PC-9 (cell line): ENCODE results near the gene ZBTB9.

Experiments
- CTCF ChIP-seq: fragments of 200-600 bp; sonication (generic); conservative IDR thresholded peaks from 2 replicates; pipeline ENCODE4 v1.6.1; 2017; ENCODE audit warnings: mixed run types, antibody characterized with exemption, mild to moderate bottlenecking, moderate library complexity
- EZH2 ChIP-seq: fragments of 200-600 bp; sonication (generic); IDR thresholded peaks from 2 replicates; pipeline ENCODE4 v1.8.0; 2017; ENCODE audit warnings: antibody characterized with exemption, low read depth

- TF ChIP-seq CTCF, result no peak
- no peak for TF ChIP-seq EZH2
Measured at GRCh38 chr6:33502486-33502885, 48.1 kb downstream of the ZBTB9 start.
